ENCODE results near the gene AGFG1. TPM values are rescaled to one million over a fixed set of nuclear protein-coding genes. Genes with fewer than 3 reads are reported as not detected.

The AGFG1 gene
- total RNA-seq, 1 experiment from 2014 or later = 109 TPM

DNA sequence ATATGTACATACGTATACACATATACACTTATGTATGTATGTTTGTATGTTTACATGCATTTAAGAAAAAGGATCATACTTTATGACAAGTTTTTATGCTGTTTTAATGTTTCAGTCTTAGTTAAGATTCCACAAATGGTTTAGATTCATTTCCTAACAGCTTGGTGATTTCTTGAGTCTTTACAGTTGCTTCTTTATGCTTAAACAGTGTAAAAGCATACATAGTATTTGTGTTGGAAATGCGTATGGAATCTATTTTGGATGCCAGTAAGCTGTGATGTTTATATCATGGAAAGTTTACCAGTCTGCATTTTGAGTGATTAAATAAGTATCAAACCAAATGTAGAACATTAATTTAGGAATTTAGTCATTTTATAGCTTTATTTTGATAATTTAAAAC lies 55.4 kb downstream of the AGFG1 start:
- no peaks in the 10 kb centered on the region for H3K9me3 Mint-ChIP-seq
- TF ChIP-seq, protein P1, sequence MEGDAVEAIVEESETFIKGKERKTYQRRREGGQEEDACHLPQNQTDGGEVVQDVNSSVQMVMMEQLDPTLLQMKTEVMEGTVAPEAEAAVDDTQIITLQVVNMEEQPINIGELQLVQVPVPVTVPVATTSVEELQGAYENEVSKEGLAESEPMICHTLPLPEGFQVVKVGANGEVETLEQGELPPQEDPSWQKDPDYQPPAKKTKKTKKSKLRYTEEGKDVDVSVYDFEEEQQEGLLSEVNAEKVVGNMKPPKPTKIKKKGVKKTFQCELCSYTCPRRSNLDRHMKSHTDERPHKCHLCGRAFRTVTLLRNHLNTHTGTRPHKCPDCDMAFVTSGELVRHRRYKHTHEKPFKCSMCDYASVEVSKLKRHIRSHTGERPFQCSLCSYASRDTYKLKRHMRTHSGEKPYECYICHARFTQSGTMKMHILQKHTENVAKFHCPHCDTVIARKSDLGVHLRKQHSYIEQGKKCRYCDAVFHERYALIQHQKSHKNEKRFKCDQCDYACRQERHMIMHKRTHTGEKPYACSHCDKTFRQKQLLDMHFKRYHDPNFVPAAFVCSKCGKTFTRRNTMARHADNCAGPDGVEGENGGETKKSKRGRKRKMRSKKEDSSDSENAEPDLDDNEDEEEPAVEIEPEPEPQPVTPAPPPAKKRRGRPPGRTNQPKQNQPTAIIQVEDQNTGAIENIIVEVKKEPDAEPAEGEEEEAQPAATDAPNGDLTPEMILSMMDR (conservative IDR thresholded peaks at IDR 0.05) = no peak
- Histone ChIP-seq H3K27ac (ENCODE audit: insufficient read length, low read depth, low read length) (no peak overlapping the region), H3K14ac (ENCODE audit: insufficient read depth, low read length) (no peak overlapping the region), H3K4me1 (ENCODE audit: insufficient read depth, low read length) (no peaks in the 10 kb centered on the region), H3K79me2 (ENCODE audit: insufficient read depth, low read length) (no peaks in the 10 kb centered on the region; the same call in 1 of the 2 replicates), H3K23me2 (ENCODE audit: insufficient read length, low read depth, low read length, poor library complexity, severe bottlenecking) (no peaks in the 10 kb centered on the region), H3T11ph (ENCODE audit: low read length) (no peak overlapping the region), H2BK120ac (ENCODE audit: low read depth, low read length, poor library complexity, severe bottlenecking) (no peak overlapping the region), H3K27me3 (ENCODE audit: insufficient read depth, low read length) (no peaks in the 10 kb centered on the region), H4K20me1 (ENCODE audit: control insufficient read depth, insufficient read depth, insufficient read length) (no peaks in the 10 kb centered on the region), H3K4me2 (ENCODE audit: insufficient read depth, insufficient read length, low read length) (no peak overlapping the region), H2BK15ac (ENCODE audit: low read depth, low read length) (no peak overlapping the region), H3K9me3 (ENCODE audit: control insufficient read depth, low read depth, low read length) (no peaks in the 10 kb centered on the region), H3K18ac (ENCODE audit: insufficient read length, low read depth, low read length) (no peak overlapping the region), H3K4ac (ENCODE audit: low read depth, low read length) (no peak overlapping the region), H2BK5ac (ENCODE audit: insufficient read length, low read length) (no peak overlapping the region), H2BK20ac (ENCODE audit: low read depth, low read length, poor library complexity, severe bottlenecking) (no peak overlapping the region), H4K91ac (ENCODE audit: insufficient read length, low read depth, low read length) (no peak overlapping the region), H4K8ac (replicated peaks; ENCODE audit: insufficient read length, low read depth, low read length) (no peak overlapping the region), H3K23ac (ENCODE audit: insufficient read length, low read depth, low read length) (no peak overlapping the region), H3K9ac (ENCODE audit: extremely low read depth, insufficient read length, low read length) (no peak overlapping the region), H2BK12ac (ENCODE audit: insufficient read length, low read depth, low read length) (no peak overlapping the region), H3K79me1 (ENCODE audit: insufficient read depth, low read depth, low read length, poor library complexity, severe bottlenecking) (no peaks in the 10 kb centered on the region), H2AFZ (ENCODE audit: low read length) (no peak overlapping the region), H3K56ac (ENCODE audit: insufficient read length, low read depth, low read length) (no peak overlapping the region), H4K5ac (ENCODE audit: insufficient read length, low read depth, low read length) (no peak overlapping the region), H2AK5ac (ENCODE audit: insufficient read length, low read length) (no peak overlapping the region)
- H3K36me3 Mint-ChIP-seq (ENCODE audit: insufficient read depth in 1 of 3, low read depth in 3 of 3) = peaks cover 17 to 52% (median 35%) of the 10 kb centered on the region in 3 experiments; a peak in 6 of 7 replicates
- no peak for DNase-seq
- H3K27ac Mint-ChIP-seq = no peak overlapping the region
- no peak overlapping the region for H3K4me3 Mint-ChIP-seq
- no CpG with 5 or more reads among the region's 2 CpGs for WGBS (ENCODE audit: extremely low coverage, insufficient read length, low lambda C conversion rate)
- H3K27me3 Mint-ChIP-seq (ENCODE audit: low read depth) = no peaks in the 10 kb centered on the region
- no peaks in the 10 kb centered on the region for H3K4me1 Mint-ChIP-seq

Data from H9 (cell line).